Measurements from ENCODE around the gene RFLNA.

RFLNA gene

DNA sequence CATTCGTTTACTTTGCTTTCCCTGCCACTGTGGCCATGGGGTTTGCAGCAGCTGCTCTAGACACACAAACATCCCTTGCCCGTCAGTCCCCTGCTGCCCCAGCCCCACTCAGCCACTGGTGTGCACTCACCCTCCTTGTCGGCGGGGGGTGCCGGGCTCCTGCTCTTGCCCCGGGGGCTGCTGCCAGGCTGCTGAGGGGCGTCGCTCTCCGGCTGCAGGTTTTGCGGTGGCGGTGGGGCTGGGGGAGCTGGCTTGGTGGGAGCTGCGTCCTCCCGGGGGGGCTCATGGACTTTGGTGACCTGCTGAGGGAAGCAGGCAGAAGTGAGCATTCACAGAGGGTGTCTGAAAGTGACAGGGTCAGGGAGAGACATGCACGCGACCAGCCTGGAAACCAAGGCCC is 67.1 kb downstream of the RFLNA start:
- no peak for DNase-seq

DNA sequence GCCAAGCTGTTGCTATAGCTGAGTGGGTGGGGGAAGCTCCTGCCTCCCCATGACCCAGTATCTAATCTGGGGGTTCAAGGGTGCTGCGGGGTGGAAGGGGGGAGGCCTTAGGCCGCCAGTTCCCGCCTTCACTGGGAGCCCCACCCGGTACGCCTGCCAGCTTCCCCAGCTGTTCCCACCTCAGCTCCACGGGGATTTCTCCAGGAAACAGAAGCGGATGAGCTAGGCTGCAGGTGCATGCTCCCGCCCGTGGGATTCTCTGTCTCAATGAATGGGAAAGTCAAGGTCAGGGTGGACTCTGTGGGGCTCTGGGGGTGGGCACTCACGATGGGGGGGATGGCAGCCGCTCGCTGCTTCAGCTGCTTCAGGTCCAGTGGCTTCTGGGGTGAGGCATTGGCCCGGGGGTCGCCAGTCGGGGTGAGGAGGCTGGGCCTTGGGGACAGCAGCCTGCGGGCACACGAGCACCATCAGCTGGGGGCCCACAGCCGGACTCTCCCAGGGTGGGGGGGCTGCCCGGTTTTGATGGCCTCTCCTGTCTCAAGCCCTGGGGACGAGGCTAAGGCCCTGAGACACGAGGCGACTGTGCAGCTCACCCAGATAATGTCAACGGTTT is 68.6 kb downstream of the RFLNA start:
- DNase-seq = no peak

DNA sequence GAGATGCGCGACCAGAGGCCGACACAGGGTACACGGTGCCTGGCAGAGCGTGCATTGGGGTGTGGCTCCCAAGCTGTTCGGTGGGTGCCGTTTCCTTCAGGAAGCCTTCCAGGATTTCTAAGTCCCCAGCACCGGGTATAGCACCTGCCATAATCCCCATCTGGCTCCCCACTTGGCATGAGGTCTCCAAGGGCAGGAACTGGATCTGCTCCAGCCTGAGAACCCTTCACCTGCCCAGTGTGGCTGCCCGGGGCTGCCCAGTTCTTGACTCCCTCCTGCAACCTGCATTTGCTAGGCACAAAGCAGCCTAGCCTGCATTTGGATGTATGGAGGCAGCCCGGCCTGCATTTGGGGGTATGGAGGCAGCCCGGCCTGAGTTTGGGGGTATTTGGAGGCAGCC is 69.7 kb downstream of the RFLNA start:
- DNase-seq = no peak
